Fibroblast of peridontal ligament (primary cell): ENCODE results near the gene CFAP57.

Experiments used
- DNase-seq: peaks from one replicate; pipeline ENCODE4 v3.0.0-alpha.2; 2010; ENCODE audit errors: extremely low read depth

The CFAP57 gene

DNA sequence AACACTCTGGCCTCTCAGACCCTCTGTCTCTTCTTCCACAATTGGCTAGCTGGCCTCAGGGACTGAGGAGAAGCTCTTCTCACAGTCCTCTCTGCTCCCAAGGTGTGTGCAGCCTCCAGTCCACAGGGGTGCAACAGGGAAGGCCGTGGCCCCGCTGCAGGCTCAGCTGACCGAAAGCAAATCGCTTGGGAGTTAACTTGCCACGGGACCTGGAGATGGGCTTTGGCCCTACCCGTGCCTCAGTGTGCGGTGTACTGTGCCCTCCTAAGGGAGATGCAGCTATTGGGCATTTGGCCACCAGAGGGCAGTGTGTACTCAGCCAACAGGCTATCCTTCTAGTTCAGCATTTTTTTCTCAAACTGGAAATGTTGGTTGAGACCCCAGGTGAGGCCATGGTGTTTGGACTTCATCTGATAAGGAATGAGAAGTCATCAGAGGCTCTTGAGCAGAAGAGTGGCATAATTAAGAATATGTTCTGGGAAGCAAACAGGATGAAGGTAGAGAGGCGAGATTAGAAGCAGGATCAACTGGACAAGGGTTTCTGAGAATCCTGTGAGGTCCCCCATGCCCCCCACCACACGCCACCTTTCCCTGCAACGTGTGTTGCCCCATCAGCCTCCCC lies 55.1 kb downstream of the CFAP57 start:
- DNase-seq, result peak; percentile 76

DNA sequence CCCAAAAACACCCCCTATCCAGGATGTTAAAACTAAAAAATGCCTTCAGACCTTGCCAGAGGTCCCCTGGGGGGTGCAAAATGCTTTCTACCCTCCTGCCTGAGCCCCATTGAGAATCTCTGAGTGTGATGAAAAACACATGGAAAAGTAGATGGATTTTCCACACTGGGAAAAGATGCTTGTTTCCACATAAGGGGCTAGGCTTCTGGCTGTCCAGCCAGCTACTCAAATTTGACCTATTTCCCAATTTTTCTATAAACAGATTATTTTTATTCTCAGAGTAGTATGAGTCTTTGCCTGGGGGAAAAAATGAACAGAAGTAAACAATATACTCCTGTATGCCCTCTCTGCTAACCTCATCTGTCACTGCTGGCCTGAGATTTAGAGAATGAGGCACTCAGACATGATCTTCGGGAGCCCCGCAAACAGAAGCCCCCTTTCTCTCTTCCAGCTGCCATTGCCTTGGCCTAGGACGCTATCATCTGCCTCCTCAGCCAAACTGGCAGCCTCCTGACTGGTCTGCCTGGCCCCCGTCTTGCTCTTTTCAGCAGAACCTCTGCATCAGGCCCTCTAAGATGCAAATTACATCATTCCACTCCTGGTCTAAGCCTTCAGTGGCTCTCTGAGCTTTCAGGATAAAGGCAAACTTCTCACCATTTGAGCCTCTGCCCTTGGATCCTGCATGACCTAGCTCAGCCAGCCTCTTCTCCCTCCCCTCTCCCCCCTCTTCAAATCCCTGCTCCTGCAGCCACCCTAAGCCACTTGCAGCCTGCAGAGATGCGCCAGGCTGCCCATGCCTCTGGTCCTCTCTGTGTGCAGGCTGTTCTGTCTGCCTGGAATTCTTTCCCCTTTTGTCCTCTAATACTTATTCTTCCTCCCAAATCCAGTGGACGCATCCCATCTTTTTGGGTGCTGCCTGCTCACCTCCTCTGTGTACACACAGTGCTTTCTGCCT lies 58.0 kb downstream of the CFAP57 start:
- peak; percentile 73 for DNase-seq

DNA sequence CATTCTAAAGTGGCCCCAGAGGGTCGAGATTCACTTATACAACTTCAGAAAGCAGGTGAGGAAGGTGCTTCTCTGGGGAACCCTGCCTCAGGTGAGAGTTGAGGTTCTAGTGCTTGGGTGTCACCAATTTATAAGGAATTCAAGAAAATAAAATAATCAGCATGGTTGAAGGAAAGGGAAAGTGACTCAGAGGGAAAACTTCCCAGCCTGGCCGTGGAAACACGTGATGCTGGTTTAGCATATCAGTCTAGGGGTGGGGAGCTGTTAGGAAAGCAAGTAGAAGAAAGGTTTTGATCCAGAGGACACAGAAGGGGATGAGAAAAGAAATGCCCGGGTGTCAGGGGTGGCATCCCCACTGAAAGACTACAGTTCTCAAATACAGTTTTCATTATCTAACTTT lies 59.9 kb downstream of the CFAP57 start:
- DNase-seq, result peak; percentile 83

DNA sequence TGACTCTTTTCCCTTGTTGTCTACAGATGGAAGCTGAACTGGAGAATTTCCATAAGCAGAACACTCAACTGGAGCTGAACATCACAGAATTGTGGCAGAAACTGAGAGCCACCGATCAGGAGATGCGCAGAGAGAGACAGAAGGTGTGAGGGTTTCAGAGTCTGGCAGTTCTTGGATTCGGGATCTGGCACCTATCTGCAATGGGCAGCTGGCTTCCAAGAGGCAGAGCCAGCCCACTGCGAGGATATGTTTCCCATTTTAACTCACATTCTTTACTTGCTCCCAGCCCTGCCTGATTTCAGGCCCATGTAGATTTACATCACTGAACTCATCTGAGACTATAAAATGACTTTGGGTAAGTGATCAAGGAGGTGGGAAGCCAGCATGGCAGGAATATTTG lies 60.4 kb downstream of the CFAP57 start:
- peak; percentile 52 for DNase-seq

DNA sequence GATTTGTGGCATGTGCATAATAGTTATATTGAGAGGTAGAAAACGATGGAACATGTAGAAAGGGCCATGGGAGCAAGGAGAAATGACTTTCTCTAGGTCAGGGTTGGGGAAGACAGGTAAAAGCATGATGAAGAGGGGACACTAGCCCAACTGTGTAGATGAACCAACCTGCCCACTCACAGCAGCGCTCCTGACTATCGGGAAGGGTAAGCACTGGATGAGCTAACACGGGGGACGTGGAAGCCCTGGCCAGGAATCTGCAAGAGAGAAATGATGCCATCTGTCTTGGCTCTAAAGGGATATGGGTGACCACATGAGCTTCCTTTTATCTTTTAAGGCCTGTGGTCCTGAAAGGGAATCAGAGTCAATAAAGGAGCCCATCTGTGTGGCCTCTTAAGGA lies 61.5 kb downstream of the CFAP57 start:
- DNase-seq, result no peak

DNA sequence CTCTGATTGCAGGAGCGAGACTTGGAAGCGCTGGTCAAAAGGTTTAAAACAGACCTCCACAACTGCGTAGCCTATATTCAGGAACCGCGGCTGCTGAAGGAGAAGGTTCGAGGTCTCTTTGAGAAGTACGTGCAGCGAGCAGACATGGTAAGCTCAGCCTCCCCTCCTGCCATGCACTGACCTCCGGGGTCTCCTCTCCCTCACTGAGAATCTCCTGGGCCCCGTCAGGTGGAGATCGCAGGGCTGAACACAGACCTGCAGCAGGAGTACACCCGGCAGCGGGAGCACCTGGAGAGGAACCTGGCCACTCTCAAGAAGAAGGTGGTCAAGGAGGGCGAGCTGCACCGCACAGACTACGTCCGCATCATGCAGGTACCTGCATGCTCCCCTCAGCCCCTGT lies 62.1 kb downstream of the CFAP57 start:
- no peak for DNase-seq

DNA sequence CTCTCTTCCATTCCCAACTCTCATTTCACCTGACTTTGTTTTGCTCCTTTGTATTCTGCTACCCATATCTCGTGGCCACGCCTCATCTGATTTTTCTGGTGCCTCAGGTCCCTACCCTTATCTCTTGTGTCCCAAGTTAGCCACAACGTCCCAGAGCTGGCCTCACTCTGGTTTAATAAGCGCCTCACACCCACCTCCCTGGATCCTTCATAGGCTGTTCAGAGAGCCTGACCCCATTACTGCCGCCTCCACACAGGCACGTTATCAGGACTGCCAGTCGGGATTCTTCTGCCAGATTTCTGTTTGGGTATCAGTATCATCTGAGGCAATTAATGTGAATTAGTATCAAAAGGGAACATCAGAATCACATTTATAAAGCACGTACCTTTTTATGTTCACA lies 62.9 kb downstream of the CFAP57 start:
- DNase-seq, result no peak

DNA sequence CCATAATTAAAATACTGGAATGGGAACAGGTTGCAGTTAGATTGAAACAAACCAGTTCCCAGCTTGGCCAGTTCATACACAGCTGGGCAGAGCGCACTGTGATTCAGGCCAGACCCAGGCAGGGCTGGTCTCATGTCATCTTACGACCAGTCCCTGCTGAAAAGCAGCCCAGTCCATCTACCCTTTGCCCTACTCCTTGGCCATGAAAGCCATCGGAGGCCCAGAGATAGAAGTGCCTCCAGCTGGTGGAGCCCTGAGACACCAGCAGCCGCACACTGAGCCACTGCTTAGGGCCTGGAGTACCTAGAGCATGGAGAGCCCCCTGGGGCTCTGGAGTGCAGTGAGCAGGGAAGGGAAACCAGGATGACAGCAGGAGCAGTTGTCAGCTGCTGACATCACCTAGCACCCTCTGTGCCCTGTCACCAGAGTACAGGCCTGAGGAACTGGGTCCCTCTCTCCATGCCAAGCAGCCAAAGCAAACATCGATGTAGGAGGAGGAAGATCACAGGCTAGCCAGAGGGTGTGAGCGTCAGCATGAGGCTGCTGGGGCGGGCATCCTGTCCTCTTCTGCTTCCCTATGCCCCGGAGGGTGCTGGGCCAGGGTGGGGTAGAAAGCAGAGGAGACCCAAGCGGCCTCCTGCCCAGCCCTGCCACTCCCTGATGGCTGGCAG lies 63.5 kb downstream of the CFAP57 start:
- DNase-seq, result no peak

DNA sequence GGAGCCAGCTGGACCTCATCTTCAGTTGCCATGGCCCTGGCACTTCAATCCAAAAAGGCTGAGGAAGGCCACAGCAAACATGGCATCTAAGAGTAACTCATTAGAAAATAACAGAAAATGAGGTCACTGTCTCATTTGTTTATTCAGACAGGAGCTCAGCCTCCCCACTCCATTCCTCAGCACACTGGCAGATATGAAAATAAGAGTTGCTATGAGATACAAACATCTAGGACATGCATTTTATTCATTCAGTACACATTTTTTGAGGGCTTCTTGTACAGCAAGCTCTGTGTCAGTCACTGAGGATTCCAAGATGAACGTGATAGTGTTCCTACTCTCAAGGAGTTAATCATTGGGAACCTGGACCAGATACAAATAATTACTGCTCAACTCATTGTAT lies 65.0 kb downstream of the CFAP57 start:
- DNase-seq, result no peak

DNA sequence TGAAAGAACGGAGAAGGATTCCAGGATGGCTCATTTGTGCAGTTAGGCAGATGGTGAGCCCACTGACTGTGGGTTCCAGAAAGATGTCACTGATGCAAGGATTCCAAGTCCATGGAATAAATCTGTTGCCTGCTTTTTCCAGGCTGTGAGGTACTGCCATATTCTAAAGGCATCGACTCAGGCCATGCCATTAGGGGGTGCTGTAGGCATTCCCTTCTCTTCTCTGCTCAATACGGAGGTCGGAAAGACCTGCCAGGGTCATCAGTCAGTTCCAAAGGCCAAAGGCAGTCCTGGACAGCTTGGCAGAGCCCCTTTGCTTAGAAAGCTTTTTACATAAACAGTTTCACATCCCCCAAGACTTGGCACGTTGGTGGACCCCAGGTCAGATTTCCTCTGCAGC lies 66.0 kb downstream of the CFAP57 start:
- DNase-seq, result peak; percentile 76

DNA sequence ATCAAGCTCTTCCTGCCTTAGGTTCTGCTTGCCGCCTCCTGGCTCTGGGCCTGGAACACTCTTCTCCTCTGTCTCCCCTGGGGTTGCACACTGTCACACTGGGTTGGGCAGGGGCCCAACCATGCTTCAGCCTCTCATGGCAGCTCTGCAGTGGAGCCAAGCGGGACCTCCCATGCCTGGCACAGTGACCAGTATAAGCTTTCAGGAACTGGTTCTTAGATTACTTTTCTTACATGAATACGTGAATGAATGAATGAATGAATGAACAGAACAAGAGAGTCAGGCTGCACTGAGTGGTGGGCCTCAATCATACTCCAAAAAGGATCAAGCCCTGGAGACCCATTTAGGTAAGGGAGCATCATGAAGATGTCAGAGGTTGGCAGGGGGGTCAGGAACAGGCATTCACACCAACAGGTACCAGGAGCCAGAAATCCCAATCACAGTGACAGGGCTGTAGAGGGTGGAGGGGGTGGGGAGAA lies 66.9 kb downstream of the CFAP57 start:
- DNase-seq, result no peak

DNA sequence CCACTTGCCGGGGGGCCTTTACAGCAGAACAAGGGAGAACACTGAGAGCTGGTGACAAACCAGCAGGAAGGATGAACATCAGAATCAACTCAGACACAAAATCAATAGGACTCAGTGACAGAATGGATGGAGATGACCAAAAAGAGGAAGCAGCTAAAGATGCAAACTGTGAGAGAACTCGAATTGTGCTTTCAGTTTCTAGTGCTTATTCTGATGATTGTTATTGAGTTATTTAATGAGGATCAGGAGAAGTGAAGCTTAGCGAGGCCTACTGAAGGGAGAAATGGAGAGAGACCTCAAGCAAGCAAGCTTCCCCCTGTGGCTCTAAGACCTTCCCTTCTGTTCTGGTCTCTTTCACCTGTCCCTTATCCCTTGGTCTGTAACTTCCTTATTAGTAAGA lies 67.4 kb downstream of the CFAP57 start:
- DNase-seq, result no peak

DNA sequence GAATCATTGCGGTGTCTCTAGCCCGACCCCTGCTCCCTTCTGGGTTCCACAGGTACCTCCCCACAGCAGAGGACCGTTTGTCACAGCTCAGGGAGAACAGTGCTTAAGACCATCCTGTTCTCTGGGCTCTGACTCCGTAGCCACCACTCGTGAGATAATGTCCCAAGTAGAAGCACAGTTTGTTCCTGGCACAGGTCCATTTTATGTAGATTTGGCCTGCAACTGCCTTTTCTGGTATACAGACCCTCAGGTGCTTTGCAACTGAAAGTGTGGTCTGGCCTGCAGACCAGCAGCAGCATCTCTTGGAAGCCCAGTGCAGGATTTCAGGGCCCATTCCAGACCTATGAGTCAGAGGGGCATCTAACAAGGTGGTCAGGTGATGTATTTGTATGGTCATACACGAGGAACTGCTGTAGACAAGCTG lies 69.3 kb downstream of the CFAP57 start:
- DNase-seq, result peak; percentile 14

DNA sequence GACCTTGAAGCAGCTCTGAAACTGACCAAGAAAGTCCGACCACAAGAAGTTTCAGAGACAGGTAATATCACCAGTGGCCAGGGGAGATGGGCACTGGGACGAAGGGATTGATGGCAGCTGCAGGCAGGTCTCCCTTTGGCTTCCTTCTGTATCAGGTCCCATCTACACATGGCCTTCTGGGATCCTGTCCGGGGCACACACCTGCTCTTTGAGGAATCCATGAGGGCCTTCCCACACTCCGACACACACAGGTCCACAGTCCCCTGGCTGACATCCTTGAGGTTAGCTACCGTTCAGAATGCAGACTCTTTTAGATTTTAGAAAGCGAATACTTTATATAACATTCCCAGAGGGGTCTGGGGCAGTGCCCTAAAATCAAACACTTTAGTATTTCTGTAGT lies 71.2 kb downstream of the CFAP57 start:
- DNase-seq, result no peak

DNA sequence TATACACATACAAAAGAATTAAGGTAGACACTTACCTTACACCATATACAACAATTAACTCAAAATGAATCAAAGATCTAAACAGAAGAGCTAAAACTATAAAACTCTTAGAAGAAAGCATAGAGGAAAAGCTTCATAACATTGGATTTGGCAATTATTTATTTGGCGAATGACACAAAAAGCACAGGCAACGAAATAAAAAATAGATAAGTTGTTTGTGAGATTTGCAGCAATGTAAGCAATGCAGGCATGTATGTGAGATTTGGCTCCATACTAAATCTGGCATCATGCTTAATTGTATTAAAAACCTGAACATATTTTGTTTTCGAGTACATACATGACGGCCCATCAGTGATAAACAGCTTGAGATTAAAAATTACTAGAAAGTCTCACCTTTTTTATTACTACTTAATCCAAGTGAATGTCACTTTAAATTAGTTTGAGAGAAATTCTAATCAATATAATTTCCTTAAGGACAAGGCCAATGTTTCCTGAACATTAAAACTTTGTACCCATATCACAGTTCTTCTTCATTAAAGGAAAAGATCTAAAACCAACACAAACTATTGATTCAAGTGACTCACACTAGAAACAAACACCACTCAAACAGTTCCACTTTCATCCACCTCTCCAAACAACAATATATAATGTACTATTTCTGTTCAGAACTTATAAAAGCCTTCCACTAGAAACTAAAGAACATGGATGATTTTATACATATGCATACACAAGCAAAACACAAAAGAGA lies 74.5 kb downstream of the CFAP57 start:
- no peak for DNase-seq

DNA sequence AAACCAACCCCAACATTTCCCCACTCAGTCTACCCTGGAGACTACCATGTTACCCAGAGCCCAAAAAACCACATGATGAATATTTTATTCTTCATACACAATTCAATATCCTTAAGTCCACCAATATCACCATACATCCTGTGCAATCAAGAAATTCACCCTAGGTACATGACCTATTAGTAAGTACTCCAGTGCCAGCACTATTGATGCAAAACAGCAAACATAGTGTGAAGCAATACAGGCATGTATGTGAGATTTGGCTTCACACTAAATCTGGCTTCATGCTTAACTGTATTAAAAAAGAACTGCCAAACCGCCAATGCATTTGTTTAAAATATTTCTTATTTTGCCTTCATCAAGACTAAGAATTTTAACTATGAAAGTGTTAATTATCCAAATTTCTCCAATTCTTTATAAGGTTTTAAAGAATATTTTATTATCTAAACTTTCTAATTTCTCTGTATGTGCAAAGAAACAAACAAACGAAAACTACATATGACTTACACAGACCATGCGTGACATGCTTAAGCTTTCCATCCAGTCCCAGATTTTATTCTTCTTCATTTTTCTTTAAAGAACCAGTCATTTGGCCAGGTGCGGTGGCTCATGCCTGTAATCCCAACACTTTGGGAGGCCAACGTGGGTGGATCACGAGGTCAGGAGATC lies 75.3 kb downstream of the CFAP57 start:
- no peak for DNase-seq

DNA sequence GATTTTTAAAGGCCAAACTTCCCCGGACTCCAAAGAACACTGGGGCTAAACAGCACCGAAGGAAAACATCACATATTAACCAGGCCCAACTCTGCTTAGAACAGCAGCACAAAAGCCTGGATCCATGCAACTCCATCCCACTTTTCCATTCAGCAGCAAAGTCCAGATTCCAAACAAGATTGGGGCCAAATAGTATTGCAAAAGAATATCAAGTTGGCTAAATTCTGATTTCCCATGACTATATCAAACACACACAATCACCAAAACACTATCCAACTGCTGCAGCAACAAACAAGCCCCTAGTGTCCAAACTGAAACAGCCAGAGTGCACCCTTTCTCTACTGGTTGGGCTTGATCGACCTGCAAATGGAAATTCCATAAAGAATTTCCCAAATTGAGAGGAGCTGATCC lies 78.2 kb downstream of the CFAP57 start:
- DNase-seq, result no peak

DNA sequence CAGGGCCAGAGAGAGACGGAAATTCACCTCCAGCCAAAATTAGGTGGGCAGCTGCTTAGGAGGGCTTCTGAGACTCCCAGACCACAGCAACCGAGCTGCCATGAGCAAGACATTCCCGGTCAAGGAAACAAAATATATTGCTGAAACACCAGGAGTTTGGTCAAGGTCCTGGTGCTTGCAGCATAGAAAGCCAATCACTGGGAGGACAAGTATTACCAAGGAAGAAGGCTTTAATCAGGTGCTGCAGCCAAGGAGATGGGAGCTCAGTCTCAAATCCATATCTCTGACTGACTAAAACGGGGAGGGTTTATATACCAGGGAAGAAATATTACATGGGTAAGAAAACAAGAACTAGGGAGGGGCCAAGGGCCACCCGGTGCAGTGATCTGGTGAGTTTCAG lies 78.9 kb downstream of the CFAP57 start:
- DNase-seq, result no peak

DNA sequence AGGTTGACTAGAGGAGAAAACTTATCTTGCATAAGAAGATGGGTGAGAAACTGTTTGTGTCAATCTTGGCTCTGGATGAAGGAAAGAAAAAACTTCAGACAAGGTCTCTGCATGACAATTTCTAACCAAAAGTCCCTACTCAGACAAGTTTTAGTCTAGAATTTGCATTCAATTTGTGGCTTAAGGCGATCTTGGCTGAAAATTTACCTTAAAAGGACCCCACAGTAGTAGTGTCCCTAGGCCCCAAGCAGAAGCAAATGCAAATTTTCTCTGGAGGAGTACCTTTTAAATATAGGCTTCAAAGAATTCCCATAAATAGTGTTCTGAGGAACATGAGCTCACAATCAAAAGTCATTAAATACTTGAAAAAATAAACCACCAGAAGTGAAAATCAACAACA lies 80.1 kb downstream of the CFAP57 start:
- DNase-seq, result no peak

DNA sequence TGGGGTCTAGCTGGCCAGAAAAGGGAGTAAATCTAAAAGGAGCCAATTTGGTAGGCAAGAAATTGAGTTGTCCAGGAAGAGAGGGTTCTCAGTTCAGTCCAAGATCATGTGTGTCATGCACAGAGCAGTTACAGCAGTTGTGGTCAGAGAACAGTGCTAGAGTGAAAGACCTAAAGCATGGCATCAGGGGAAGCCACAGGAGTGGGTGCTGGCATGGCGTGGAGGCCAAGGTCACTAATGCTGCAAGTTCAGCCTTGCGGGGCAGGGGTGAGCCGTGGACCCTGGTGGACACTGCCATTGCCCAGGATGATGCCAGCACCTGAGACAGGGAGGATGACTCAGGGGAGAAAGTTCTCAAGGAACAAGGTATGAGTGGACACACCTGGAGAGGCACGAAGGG lies 81.0 kb downstream of the CFAP57 start:
- no peak for DNase-seq

DNA sequence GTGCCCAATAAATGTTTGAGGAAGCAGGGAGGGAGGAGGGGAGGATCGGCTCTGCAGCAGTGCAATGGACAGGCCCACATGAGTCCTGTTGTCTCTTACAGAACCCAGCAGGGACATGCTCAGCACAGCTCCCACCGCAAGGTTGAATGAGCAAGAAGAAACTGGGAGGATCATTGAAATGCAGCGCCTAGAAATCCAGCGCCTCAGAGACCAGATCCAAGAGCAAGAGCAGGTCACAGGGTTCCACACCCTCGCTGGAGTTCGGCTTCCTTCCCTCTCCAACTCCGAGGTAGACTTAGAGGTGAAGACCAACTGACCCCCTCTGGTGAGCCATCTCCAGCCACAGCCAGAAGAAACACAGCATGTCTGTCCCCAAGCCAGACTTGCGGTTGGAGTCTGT lies 81.7 kb downstream of the CFAP57 start:
- DNase-seq, result no peak
